Loucy (cell line): ENCODE data around the gene C16orf82.

Source experiments
- H2AFZ ChIP-seq: fragments of 200-600 bp; sonication (generic); 2 replicates; pipeline ENCODE4 v1.6.0; 2016; ENCODE audit warnings: antibody characterized with exemption, mild to moderate bottlenecking, low read length, moderate library complexity
- H3F3A ChIP-seq: fragments of 200-600 bp; 2 replicates; pipeline ENCODE4 v1.6.0; 2016; ENCODE audit warnings: antibody characterized with exemption, low read depth, mild to moderate bottlenecking
- H3K27me3 ChIP-seq: fragments of 200-600 bp; sonication (generic); 2 replicates; pipeline ENCODE4 v1.6.1; 2014; ENCODE audit warnings: low read length, mild to moderate bottlenecking; ENCODE audit not compliant: insufficient read depth, poor library complexity, severe bottlenecking
- H3K36me3 ChIP-seq: fragments of 200-600 bp; sonication (generic); 2 replicates; pipeline ENCODE4 v1.6.1; 2016; ENCODE audit warnings: low read length; ENCODE audit not compliant: insufficient read depth
- H3K4me1 ChIP-seq: fragments of 200-600 bp; sonication (generic); 2 replicates; pipeline ENCODE4 v1.5.1; 2014; ENCODE audit warnings: low read length, mild to moderate bottlenecking; ENCODE audit not compliant: insufficient read depth, poor library complexity, severe bottlenecking
- H3K4me2 ChIP-seq: fragments of 200-600 bp; sonication (generic); 2 replicates; pipeline ENCODE4 v1.6.0; 2014; ENCODE audit warnings: antibody characterized with exemption, low read length, low read depth, mild to moderate bottlenecking; ENCODE audit not compliant: poor library complexity, severe bottlenecking
- H3K4me3 ChIP-seq: fragments of 200-600 bp; sonication (generic); 2 replicates; pipeline ENCODE4 v1.5.1; 2014; ENCODE audit warnings: low read length, mild to moderate bottlenecking, mixed read lengths; ENCODE audit not compliant: poor library complexity, severe bottlenecking
- H3K79me2 ChIP-seq: fragments of 200-600 bp; sonication (generic); 2 replicates; pipeline ENCODE4 v1.6.1; 2014; ENCODE audit warnings: low read length; ENCODE audit not compliant: insufficient read depth
- H3K9ac ChIP-seq: fragments of 200-600 bp; sonication (generic); 2 replicates; pipeline ENCODE4 v1.6.0; 2014; ENCODE audit warnings: mild to moderate bottlenecking, low read depth, low read length, moderate library complexity; ENCODE audit not compliant: poor library complexity, severe bottlenecking
- H3K9me2 ChIP-seq: fragments of 200-600 bp; sonication (generic); replicated peaks from 2 replicates; pipeline ENCODE4 v1.6.1; 2016; ENCODE audit warnings: low read depth, low read length, mixed read lengths
- H3K9me3 ChIP-seq: fragments of 200-600 bp; sonication (generic); 2 replicates; pipeline ENCODE4 v1.6.1; 2014; ENCODE audit warnings: mild to moderate bottlenecking, antibody characterized with exemption, low read length, low read depth; ENCODE audit not compliant: insufficient read depth
- H4K20me1 ChIP-seq: fragments of 200-600 bp; sonication (generic); 2 replicates; pipeline ENCODE4 v1.6.0; 2014; ENCODE audit warnings: antibody characterized with exemption, low read length, mild to moderate bottlenecking; ENCODE audit not compliant: insufficient read depth, poor library complexity, severe bottlenecking
- EZH2phosphoT487 ChIP-seq: fragments of 200-600 bp; IDR thresholded peaks from 2 replicates; pipeline ENCODE4 v1.6.1; 2018; ENCODE audit warnings: antibody characterized with exemption, mild to moderate bottlenecking, moderate library complexity, borderline replicate concordance
- TF ChIP-seq, protein P1 (sequence below): fragments of 200-600 bp; sonication (generic); conservative IDR thresholded peaks from 2 replicates; pipeline ENCODE4 v1.5.1; 2014; ENCODE audit warnings: mild to moderate bottlenecking, antibody characterized with exemption, low read length

The C16orf82 gene

DNA sequence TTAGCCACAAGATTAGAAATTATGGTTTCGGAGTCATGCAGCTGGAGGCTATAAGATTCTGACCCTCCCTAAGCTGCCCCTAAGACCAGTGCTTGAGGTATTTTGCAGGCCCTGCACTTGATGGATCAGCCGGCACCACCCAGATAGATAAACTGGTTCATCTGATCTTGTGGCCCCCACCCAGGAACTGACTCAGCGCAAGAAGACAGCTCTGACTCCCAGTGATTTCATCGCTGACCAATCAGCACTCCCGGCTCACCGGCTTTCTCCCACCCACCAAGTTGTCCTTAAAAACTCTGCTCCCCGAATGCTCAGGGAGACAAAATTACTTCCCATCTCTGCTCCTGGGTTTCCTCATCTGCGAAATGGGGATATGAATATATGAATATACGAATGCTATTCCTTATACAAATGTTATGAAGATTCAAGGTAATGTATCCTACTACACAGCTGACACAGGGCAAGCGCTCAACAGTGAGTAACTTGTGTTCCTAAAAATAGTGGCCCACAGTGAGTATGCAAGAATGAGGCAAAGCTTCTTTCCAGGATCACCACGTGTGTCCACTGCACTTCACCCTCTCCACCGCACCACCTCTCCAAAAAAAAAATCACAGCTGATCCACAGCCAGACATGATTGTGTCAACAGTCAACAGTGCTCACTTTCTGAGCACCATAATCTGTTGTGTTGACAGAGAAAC lies 33.3 kb upstream of the C16orf82 start:
- no peaks in the 10 kb centered on the region for H3K9me2 ChIP-seq
- H3F3A ChIP-seq, result no peaks in the 10 kb centered on the region
- no peaks in the 10 kb centered on the region for H3K79me2 ChIP-seq
- H3K9me3 ChIP-seq, result no peaks in the 10 kb centered on the region
- no peak overlapping the region for H2AFZ ChIP-seq
- TF ChIP-seq EZH2phosphoT487, result no peak
- TF ChIP-seq, protein P1, sequence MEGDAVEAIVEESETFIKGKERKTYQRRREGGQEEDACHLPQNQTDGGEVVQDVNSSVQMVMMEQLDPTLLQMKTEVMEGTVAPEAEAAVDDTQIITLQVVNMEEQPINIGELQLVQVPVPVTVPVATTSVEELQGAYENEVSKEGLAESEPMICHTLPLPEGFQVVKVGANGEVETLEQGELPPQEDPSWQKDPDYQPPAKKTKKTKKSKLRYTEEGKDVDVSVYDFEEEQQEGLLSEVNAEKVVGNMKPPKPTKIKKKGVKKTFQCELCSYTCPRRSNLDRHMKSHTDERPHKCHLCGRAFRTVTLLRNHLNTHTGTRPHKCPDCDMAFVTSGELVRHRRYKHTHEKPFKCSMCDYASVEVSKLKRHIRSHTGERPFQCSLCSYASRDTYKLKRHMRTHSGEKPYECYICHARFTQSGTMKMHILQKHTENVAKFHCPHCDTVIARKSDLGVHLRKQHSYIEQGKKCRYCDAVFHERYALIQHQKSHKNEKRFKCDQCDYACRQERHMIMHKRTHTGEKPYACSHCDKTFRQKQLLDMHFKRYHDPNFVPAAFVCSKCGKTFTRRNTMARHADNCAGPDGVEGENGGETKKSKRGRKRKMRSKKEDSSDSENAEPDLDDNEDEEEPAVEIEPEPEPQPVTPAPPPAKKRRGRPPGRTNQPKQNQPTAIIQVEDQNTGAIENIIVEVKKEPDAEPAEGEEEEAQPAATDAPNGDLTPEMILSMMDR, result no peak
- H4K20me1 ChIP-seq, result no peaks in the 10 kb centered on the region
- no peaks in the 10 kb centered on the region for H3K27me3 ChIP-seq
- H3K4me1 ChIP-seq, result no peaks in the 10 kb centered on the region
- no peaks in the 10 kb centered on the region for H3K36me3 ChIP-seq
- H3K4me3 ChIP-seq, result no peak overlapping the region
- H3K9ac ChIP-seq, result no peak overlapping the region
- H3K4me2 ChIP-seq, result no peak overlapping the region

DNA sequence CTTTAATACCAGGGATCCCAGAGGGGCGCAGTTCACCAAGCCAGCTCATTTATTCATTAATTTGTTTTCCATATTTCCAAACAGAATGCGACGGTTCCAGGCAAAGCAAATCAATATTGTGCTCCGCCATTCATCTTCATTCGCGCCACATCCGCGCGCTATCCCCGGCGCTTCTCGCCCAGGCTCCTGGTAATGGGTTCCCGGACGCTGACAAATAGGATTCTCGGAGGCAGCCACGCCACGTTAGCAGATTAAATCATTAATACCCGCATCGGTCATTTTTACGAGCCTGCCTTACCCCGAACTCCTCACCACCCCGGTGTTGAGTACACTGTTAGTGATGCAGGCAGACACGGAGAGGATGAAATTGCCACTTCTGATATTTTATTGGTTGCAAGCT lies 26.0 kb upstream of the C16orf82 start:
- H3K36me3 ChIP-seq, result no peaks in the 10 kb centered on the region
- H3K4me3 ChIP-seq, result no peak overlapping the region
- TF ChIP-seq EZH2phosphoT487, result no peak
- TF ChIP-seq, protein P1, result no peak
- H3K9ac ChIP-seq, result no peak overlapping the region
- no peak overlapping the region for H3K4me2 ChIP-seq
- H3K4me1 ChIP-seq, result no peaks in the 10 kb centered on the region
- H3F3A ChIP-seq, result no peaks in the 10 kb centered on the region
- no peaks in the 10 kb centered on the region for H3K79me2 ChIP-seq
- H3K9me2 ChIP-seq, result no peaks in the 10 kb centered on the region
- H2AFZ ChIP-seq, result no peak overlapping the region
- no peaks in the 10 kb centered on the region; the same call in 1 of the 2 replicates for H3K9me3 ChIP-seq
- no peaks in the 10 kb centered on the region for H4K20me1 ChIP-seq
- no peaks in the 10 kb centered on the region for H3K27me3 ChIP-seq

DNA sequence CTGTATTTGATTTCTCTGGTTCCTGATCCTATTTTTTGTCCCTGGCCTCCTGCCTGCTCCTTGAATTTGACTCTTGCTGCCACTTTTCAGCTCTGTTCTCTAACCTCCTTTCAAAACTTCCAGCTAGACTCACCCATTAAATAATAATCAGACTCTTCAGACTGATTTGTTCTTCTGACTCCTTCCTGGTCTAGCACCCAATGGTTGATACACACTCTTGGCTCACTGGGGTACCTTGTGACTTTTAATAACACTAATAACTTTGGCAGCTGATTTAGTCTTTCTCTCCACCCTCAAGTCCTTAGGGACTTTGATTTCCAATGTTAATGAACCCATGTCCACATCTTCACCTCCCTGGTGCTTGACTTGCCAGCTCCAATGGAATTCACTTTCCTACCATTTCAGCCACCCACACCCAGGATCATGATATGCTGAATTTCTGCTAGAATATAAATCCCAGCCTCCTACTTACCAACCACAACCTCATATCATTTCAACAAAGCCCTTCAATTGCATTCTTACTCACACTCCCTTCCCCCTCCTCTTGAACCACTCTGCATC lies 19.7 kb upstream of the C16orf82 start:
- H2AFZ ChIP-seq, result no peak overlapping the region
- no peak overlapping the region for H3K4me3 ChIP-seq
- no peaks in the 10 kb centered on the region for H3K9me2 ChIP-seq
- H3K79me2 ChIP-seq, result no peaks in the 10 kb centered on the region
- H3K9me3 ChIP-seq, result no peaks in the 10 kb centered on the region; the same call in 1 of the 2 replicates
- H3K4me2 ChIP-seq, result no peak overlapping the region
- TF ChIP-seq EZH2phosphoT487, result no peak
- TF ChIP-seq, protein P1, result no peak
- H3F3A ChIP-seq, result no peaks in the 10 kb centered on the region
- no peaks in the 10 kb centered on the region for H3K4me1 ChIP-seq
- no peaks in the 10 kb centered on the region for H3K36me3 ChIP-seq
- no peaks in the 10 kb centered on the region for H3K27me3 ChIP-seq
- H4K20me1 ChIP-seq, result no peaks in the 10 kb centered on the region
- no peak overlapping the region for H3K9ac ChIP-seq
